Right lobe of liver (tissue), 4 donors: ENCODE results near the gene SYAP1.

Source experiments
- CTCF ChIP-seq, 4 donors: fragments of 200-600 bp in 3 of 4; fragments of 450-650 bp in 1 of 4; IDR thresholded peaks; one replicate each; pipeline versions ENCODE4 v1.5.1 to v1.8.0; 2016 to 2022; ENCODE audit warnings: antibody characterized with exemption in 4 of 4, mild to moderate bottlenecking in 2 of 4
- POLR2A ChIP-seq: fragments of 450-650 bp; IDR thresholded peaks from one replicate; pipeline ENCODE4 v1.6.1; 2017; ENCODE audit warnings: antibody characterized with exemption, mild to moderate bottlenecking
- donor health status: DM: no; HTN: no; CAD: no.
- donor health status: DM: no; HTN: no; CAD: no.
- donor health status: DM: no; HTN: yes; CAD: no.

GRCh38 chrX:16750136-16750535, 30.7 kb downstream of the SYAP1 start:
- TF ChIP-seq POLR2A, result no peak
- TF ChIP-seq CTCF (IDR thresholded peaks at IDR 0.05), result no peak
